PC-3 (cell line): ENCODE results near the gene SMIM38.

Source experiments
- EZH2 ChIP-seq: fragments of 300-600 bp; sonication (generic); IDR thresholded peaks from one replicate; pipeline ENCODE4 v1.6.1; 2017; ENCODE audit warnings: antibody characterized with exemption, mild to moderate bottlenecking, low read length; ENCODE audit not compliant: unreplicated experiment
- EZH2phosphoT487 ChIP-seq: fragments of 300-600 bp; sonication (generic); IDR thresholded peaks from 2 replicates; pipeline ENCODE4 v1.6.1; 2018; ENCODE audit warnings: mild to moderate bottlenecking, antibody characterized with exemption, low read length, borderline replicate concordance
- TF ChIP-seq, protein P1 (sequence below): fragments of 300-600 bp; sonication (generic); conservative IDR thresholded peaks from 2 replicates; pipeline ENCODE4 v1.5.1; 2017; ENCODE audit warnings: antibody characterized with exemption, low read depth, mild to moderate bottlenecking, low read length

DNA sequence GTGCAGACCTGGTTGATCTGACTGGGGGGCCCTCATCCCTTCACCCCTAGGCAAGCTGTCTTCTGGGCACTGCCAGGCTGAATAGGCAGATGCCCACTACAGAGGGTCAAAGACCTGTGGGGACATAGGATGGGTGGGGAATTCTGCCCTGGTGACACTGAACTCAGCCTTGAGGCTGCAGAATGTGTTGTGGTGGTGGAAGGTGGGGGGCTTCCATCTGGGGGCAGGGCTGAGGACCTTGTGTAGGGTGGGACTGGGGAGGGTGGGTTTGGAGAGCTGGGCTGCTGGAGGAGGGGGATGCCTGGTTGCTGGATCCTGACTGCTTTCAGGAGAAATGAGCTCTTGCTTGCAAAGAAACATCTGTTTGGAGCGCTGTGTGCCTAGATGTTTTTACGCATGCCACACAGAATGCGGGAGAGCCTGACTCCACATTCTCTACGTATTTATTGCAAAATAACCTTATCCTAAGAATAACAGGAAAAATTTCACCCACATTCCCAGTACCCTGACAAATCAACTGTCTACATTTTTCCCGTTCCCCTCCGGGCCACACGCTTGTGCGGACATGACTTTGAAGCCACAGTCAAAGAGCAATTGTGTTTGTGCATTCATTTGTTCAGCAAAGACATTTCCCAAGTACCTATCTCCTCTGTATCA, 18.3 kb downstream of the SMIM38 start:
- TF ChIP-seq EZH2 (no peak), EZH2phosphoT487 (no peak)
- TF ChIP-seq, protein P1, sequence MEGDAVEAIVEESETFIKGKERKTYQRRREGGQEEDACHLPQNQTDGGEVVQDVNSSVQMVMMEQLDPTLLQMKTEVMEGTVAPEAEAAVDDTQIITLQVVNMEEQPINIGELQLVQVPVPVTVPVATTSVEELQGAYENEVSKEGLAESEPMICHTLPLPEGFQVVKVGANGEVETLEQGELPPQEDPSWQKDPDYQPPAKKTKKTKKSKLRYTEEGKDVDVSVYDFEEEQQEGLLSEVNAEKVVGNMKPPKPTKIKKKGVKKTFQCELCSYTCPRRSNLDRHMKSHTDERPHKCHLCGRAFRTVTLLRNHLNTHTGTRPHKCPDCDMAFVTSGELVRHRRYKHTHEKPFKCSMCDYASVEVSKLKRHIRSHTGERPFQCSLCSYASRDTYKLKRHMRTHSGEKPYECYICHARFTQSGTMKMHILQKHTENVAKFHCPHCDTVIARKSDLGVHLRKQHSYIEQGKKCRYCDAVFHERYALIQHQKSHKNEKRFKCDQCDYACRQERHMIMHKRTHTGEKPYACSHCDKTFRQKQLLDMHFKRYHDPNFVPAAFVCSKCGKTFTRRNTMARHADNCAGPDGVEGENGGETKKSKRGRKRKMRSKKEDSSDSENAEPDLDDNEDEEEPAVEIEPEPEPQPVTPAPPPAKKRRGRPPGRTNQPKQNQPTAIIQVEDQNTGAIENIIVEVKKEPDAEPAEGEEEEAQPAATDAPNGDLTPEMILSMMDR = no peak
